ENCODE measurements around the gene MAP3K10.

DNA sequence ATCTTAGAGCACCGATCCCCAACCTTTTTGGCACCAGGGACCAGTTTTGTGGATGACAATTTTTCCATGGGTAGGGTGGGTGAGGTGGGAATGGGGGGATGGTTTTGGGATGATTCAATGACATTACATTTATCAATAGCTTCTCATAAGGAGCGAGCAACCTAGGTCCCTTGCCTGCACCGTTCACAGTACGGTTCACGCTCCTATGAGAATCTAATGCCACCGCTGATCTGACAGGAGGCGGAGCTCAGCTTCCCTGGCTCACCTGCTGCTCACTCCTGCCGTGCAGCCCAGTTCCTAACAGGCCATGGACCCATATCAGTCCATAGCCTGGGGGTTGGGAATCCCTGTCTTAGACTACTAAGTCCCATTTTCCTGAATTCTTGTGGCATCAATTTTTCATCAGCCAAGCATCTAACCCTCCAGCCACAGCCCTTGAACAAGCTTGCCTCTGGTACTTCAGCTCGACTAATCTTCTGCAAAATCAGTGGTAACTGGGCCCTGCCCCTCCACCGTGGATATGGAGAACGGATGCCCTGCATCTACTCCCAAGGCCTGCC is 37.0 kb upstream of the MAP3K10 start:
- TF ChIP-seq, protein P1, sequence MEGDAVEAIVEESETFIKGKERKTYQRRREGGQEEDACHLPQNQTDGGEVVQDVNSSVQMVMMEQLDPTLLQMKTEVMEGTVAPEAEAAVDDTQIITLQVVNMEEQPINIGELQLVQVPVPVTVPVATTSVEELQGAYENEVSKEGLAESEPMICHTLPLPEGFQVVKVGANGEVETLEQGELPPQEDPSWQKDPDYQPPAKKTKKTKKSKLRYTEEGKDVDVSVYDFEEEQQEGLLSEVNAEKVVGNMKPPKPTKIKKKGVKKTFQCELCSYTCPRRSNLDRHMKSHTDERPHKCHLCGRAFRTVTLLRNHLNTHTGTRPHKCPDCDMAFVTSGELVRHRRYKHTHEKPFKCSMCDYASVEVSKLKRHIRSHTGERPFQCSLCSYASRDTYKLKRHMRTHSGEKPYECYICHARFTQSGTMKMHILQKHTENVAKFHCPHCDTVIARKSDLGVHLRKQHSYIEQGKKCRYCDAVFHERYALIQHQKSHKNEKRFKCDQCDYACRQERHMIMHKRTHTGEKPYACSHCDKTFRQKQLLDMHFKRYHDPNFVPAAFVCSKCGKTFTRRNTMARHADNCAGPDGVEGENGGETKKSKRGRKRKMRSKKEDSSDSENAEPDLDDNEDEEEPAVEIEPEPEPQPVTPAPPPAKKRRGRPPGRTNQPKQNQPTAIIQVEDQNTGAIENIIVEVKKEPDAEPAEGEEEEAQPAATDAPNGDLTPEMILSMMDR (conservative IDR thresholded peaks at IDR 0.05; ENCODE audit: low read depth, low read length): no peak
- no peak for TF ChIP-seq EZH2phosphoT487 (IDR thresholded peaks at IDR 0.05; ENCODE audit: borderline replicate concordance, low read length)
- TF ChIP-seq EZH2 (IDR thresholded peaks at IDR 0.05; ENCODE audit: low read length, unreplicated experiment): no peak
